Hepatocyte (in vitro differentiated cells): ENCODE results near the gene MARCHF3. TPM values are rescaled to one million over a fixed set of nuclear protein-coding genes. Genes with fewer than 3 reads are reported as not detected.
"Not testable (repeated sequence)": the region's sequence is repeated elsewhere in the genome, so short reads cannot be mapped to it uniquely, and the experiment has no call there.

Source experiments
- DNase-seq: peaks from one replicate; pipeline ENCODE4 v3.0.0-alpha.2; 2016; ENCODE audit warnings: low spot score
- H2AFZ ChIP-seq: fragments of 200-600 bp; sonication (generic); 2 replicates; pipeline ENCODE4 v1.6.0; 2016; ENCODE audit warnings: antibody characterized with exemption, mild to moderate bottlenecking
- H3K27ac ChIP-seq: fragments of 200-600 bp; sonication (generic); 2 replicates; pipeline ENCODE4 v1.5.1; 2016; ENCODE audit warnings: mild to moderate bottlenecking
- H3K27me3 ChIP-seq: fragments of 200-600 bp; sonication (generic); 2 replicates; pipeline ENCODE4 v1.6.1; 2016
- H3K36me3 ChIP-seq: fragments of 200-600 bp; sonication (generic); replicated peaks from 2 replicates; pipeline ENCODE4 v1.5.1; 2016; ENCODE audit warnings: low read depth; ENCODE audit not compliant: insufficient read depth
- H3K4me1 ChIP-seq: fragments of 200-600 bp; sonication (generic); 2 replicates; pipeline ENCODE4 v1.5.1; 2016; ENCODE audit warnings: mild to moderate bottlenecking, moderate library complexity; ENCODE audit not compliant: insufficient read depth
- H3K4me2 ChIP-seq: fragments of 200-600 bp; sonication (generic); 2 replicates; pipeline ENCODE4 v1.6.0; 2016
- H3K4me3 ChIP-seq: fragments of 200-600 bp; sonication (generic); 2 replicates; pipeline ENCODE4 v1.5.1; 2016; ENCODE audit warnings: mild to moderate bottlenecking
- H3K79me2 ChIP-seq: fragments of 200-600 bp; sonication (generic); 2 replicates; pipeline ENCODE4 v1.6.0; 2017; ENCODE audit warnings: mild to moderate bottlenecking
- H3K9me2 ChIP-seq: fragments of 200-600 bp; sonication (generic); replicated peaks from 2 replicates; pipeline ENCODE4 v1.6.0; 2017; ENCODE audit warnings: mild to moderate bottlenecking; ENCODE audit not compliant: insufficient read depth
- H3K9me3 ChIP-seq: fragments of 200-600 bp; sonication (generic); 2 replicates; pipeline ENCODE4 v1.5.1; 2016; ENCODE audit warnings: low read depth, mild to moderate bottlenecking
- H4K20me1 ChIP-seq: fragments of 200-600 bp; sonication (generic); 2 replicates; pipeline ENCODE4 v1.6.0; 2016; ENCODE audit warnings: mild to moderate bottlenecking; ENCODE audit not compliant: insufficient read depth, poor library complexity, severe bottlenecking
- EZH2 ChIP-seq: fragments of 200-600 bp; sonication (generic); IDR thresholded peaks from 2 replicates; pipeline ENCODE4 v1.6.1; 2016; ENCODE audit warnings: antibody characterized with exemption, mild to moderate bottlenecking, borderline replicate concordance
- EZH2phosphoT487 ChIP-seq: fragments of 200-600 bp; sonication (generic); IDR thresholded peaks from one replicate; pipeline ENCODE4 v1.6.1; 2018; ENCODE audit warnings: antibody characterized with exemption, mild to moderate bottlenecking, low read depth, moderate library complexity; ENCODE audit not compliant: unreplicated experiment, severe bottlenecking
- WGBS: methylation state at CpG from one replicate; pipeline ENCODE4 v1.1.6; 2016; ENCODE audit warnings: low lambda C conversion rate; ENCODE audit errors: missing lambda C conversion rate; 5-methylcytosine and 5-hydroxymethylcytosine counted together
- polyA plus RNA-seq: library from polyadenylated mRNA; unstranded; fragments of >200 nt; fragmentation: Nextera tagmentation; extraction: Ambion mirVana; gene quantifications from 2 replicates; pipeline ENCODE4 v1.2.1, GENCODE V29; 2016
- total RNA-seq: library from RNA; depleted of rRNA; stranded (reverse); fragments of >200 nt; gene quantifications from 2 replicates; pipeline ENCODE4 v1.2.3, GENCODE V29; 2014
- TF ChIP-seq, protein P1 (sequence below): fragments of 200-600 bp; sonication (generic); IDR thresholded peaks from 2 replicates; pipeline ENCODE4 v1.5.1; 2016; ENCODE audit warnings: antibody characterized with exemption, mild to moderate bottlenecking; ENCODE audit not compliant: poor library complexity

MARCHF3 gene
- total and polyA plus RNA-seq, 2 experiments from 2014 or later, result 9.4 to 20.4 TPM

- TF ChIP-seq EZH2phosphoT487 (no peak), EZH2 (no peak)
- TF ChIP-seq, protein P1, sequence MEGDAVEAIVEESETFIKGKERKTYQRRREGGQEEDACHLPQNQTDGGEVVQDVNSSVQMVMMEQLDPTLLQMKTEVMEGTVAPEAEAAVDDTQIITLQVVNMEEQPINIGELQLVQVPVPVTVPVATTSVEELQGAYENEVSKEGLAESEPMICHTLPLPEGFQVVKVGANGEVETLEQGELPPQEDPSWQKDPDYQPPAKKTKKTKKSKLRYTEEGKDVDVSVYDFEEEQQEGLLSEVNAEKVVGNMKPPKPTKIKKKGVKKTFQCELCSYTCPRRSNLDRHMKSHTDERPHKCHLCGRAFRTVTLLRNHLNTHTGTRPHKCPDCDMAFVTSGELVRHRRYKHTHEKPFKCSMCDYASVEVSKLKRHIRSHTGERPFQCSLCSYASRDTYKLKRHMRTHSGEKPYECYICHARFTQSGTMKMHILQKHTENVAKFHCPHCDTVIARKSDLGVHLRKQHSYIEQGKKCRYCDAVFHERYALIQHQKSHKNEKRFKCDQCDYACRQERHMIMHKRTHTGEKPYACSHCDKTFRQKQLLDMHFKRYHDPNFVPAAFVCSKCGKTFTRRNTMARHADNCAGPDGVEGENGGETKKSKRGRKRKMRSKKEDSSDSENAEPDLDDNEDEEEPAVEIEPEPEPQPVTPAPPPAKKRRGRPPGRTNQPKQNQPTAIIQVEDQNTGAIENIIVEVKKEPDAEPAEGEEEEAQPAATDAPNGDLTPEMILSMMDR, result no peak
- Histone ChIP-seq H3K9me3 (no peaks in the 10 kb centered on the region), H3K79me2 (no peaks in the 10 kb centered on the region), H3K27me3 (no peaks in the 10 kb centered on the region), H3K4me1 (no peaks in the 10 kb centered on the region), H3K27ac (no peak overlapping the region), H3K36me3 (no peaks in the 10 kb centered on the region), H4K20me1 (no peaks in the 10 kb centered on the region), H3K4me2 (no peak overlapping the region), H3K4me3 (no peak overlapping the region), H3K9me2 (no peaks in the 10 kb centered on the region), H2AFZ (no peak overlapping the region)
- WGBS, result 90% methylated on average over 2 of the region's 2 CpGs
- DNase-seq, result no peak
These were observed 120.5 kb downstream of the MARCHF3 start for GRCh38 chr5:126909856-126910255.

DNA sequence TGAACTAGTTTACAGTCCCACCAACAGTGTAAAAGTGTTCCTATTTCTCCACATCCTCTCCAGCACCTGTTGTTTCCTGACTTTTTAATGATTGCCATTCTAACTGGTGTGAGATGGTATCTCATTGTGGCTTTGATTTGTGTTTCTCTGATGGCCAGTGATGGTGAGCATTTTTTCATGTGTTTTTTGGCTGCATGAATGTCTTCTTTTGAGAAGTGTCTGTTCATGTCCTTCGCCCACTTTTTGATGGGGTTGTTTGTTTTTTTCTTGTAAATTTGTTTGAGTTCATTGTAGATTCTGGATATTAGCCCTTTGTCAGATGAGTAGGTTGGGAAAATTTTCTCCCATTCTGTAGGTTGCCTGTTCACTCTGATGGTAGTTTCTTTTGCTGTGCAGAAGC, 126.0 kb downstream of the MARCHF3 start:
- H3K9me2 ChIP-seq, H3K79me2 ChIP-seq, H4K20me1 ChIP-seq, H3K36me3 ChIP-seq, H3K4me3 ChIP-seq, H3K4me1 ChIP-seq, H2AFZ ChIP-seq, H3K27me3 ChIP-seq, H3K27ac ChIP-seq, H3K4me2 ChIP-seq, H3K9me3 ChIP-seq, DNase-seq: not testable (repeated sequence)
- WGBS, result 91% methylated on average over 1 of the region's 1 CpG

- H3K4me3 ChIP-seq, result no peak overlapping the region
These were observed 129.6 kb downstream of the MARCHF3 start for GRCh38 chr5:126900796-126901195.

GRCh38 chr5:126899476-126899875, 130.9 kb downstream of the MARCHF3 start:
- Histone ChIP-seq H3K4me1 (no peaks in the 10 kb centered on the region), H3K79me2 (no peaks in the 10 kb centered on the region)

More at GRCh38 chr5:126900796-126901195, 129.6 kb downstream of the MARCHF3 start:
- Histone ChIP-seq H4K20me1 (no peaks in the 10 kb centered on the region), H3K9me3 (no peaks in the 10 kb centered on the region), H3K79me2 (no peaks in the 10 kb centered on the region), H3K36me3 (no peaks in the 10 kb centered on the region), H2AFZ (no peak overlapping the region), H3K27ac (no peak overlapping the region), H3K9me2 (no peaks in the 10 kb centered on the region), H3K4me1 (no peaks in the 10 kb centered on the region), H3K4me2 (no peak overlapping the region), H3K27me3 (no peaks in the 10 kb centered on the region)
- TF ChIP-seq, protein P1, result no peak
- TF ChIP-seq EZH2phosphoT487 (no peak), EZH2 (no peak)
- 86% methylated on average over 6 of the region's 6 CpGs for WGBS
- DNase-seq, result no peak

More at GRCh38 chr5:126899476-126899875, 130.9 kb downstream of the MARCHF3 start:
- no peaks in the 10 kb centered on the region for H3K9me2 ChIP-seq
- H3K4me2 ChIP-seq, result no peak overlapping the region
- H4K20me1 ChIP-seq, result no peaks in the 10 kb centered on the region
- no peaks in the 10 kb centered on the region for H3K27me3 ChIP-seq
- H3K36me3 ChIP-seq, result no peaks in the 10 kb centered on the region
- TF ChIP-seq EZH2 (no peak), EZH2phosphoT487 (no peak)
- TF ChIP-seq, protein P1, result no peak
- H2AFZ ChIP-seq, result no peak overlapping the region
- H3K4me3 ChIP-seq, result no peak overlapping the region
- DNase-seq, result no peak
- no peak overlapping the region for H3K27ac ChIP-seq
- no peaks in the 10 kb centered on the region for H3K9me3 ChIP-seq
